Cardiac muscle cell (in vitro differentiated cells and primary cell): ENCODE results near the gene GAMT. TPM values are rescaled to one million over a fixed set of nuclear protein-coding genes. Genes with fewer than 3 reads are reported as not detected.

Source experiments
- DNase-seq, 2 donors: peaks; one replicate each; pipeline versions ENCODE4 v3.0.0 to v3.0.0-alpha.2; 2010 to 2017; ENCODE audit warnings: low read depth in 1 of 2, low spot score in 1 of 2
- H3K27ac ChIP-seq: fragments of 200-600 bp; sonication (generic); 2 replicates; pipeline ENCODE4 v1.5.1; 2016
- H3K27me3 ChIP-seq: fragments of 200-600 bp; sonication (generic); 2 replicates; pipeline ENCODE4 v1.6.0; 2016; ENCODE audit warnings: control low read depth
- H3K36me3 ChIP-seq: fragments of 200-600 bp; sonication (generic); 2 replicates; pipeline ENCODE4 v1.5.1; 2016; ENCODE audit warnings: control low read depth
- H3K4me1 ChIP-seq: fragments of 200-600 bp; sonication (generic); 2 replicates; pipeline ENCODE4 v1.8.1; 2017; ENCODE audit warnings: low read depth, mild to moderate bottlenecking, mixed run types
- H3K4me3 ChIP-seq: fragments of 200-600 bp; sonication (generic); 2 replicates; pipeline ENCODE4 v1.5.1; 2016; ENCODE audit warnings: mild to moderate bottlenecking
- H3K9me3 ChIP-seq: fragments of 200-600 bp; sonication (generic); 2 replicates; pipeline ENCODE4 v1.5.1; 2017; ENCODE audit warnings: low read depth, mild to moderate bottlenecking, control low read depth
- polyA plus RNA-seq: library from polyadenylated mRNA; unstranded; fragments of >200 nt; fragmentation: Nextera tagmentation; extraction: Ambion mirVana; gene quantifications from 2 replicates; pipeline ENCODE4 v1.2.1, GENCODE V29; 2016
- total RNA-seq: library from RNA; depleted of rRNA; stranded (reverse); fragments of >200 nt; gene quantifications from 2 replicates; pipeline ENCODE4 v1.2.3, GENCODE V29; 2016
- TF ChIP-seq, protein P1 (sequence below): IDR thresholded peaks from 2 replicates; pipeline ENCODE4 v1.5.1; 2012; ENCODE audit warnings: low read depth, mild to moderate bottlenecking, low read length

GAMT gene
- total and polyA plus RNA-seq, 2 experiments from 2014 or later: 180 to 231 TPM

- Histone ChIP-seq H3K36me3 (no peaks in the 10 kb centered on the region), H3K4me3 (no peak overlapping the region), H3K4me1 (peaks cover 17% of the 10 kb centered on the region), H3K27me3 (no peaks in the 10 kb centered on the region), H3K9me3 (no peaks in the 10 kb centered on the region), H3K27ac (no peak overlapping the region)
- TF ChIP-seq, protein P1, sequence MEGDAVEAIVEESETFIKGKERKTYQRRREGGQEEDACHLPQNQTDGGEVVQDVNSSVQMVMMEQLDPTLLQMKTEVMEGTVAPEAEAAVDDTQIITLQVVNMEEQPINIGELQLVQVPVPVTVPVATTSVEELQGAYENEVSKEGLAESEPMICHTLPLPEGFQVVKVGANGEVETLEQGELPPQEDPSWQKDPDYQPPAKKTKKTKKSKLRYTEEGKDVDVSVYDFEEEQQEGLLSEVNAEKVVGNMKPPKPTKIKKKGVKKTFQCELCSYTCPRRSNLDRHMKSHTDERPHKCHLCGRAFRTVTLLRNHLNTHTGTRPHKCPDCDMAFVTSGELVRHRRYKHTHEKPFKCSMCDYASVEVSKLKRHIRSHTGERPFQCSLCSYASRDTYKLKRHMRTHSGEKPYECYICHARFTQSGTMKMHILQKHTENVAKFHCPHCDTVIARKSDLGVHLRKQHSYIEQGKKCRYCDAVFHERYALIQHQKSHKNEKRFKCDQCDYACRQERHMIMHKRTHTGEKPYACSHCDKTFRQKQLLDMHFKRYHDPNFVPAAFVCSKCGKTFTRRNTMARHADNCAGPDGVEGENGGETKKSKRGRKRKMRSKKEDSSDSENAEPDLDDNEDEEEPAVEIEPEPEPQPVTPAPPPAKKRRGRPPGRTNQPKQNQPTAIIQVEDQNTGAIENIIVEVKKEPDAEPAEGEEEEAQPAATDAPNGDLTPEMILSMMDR: no peak
- DNase-seq: no peak
These were observed 52.1 kb downstream of the GAMT start for GRCh38 chr19:1349211-1349610.

Other genes starting within 250 kb of the GAMT start
- gene SBNO2, start 227.3 kb downstream of the GAMT start, total RNA-seq: 23.0 and 28.5 TPM in 2 replicates
- gene SBNO2, start 227.3 kb downstream of the GAMT start, polyA plus RNA-seq: 6.8 and 11.8 TPM in 2 replicates
- 140 and 180 TPM in 2 replicates for gene STK11, start 195.8 kb downstream of the GAMT start, total RNA-seq
- 122 and 154 TPM in 2 replicates for gene STK11, start 195.8 kb downstream of the GAMT start, polyA plus RNA-seq
- gene CBARP, start 163.5 kb downstream of the GAMT start, total RNA-seq: 21.1 and 29.1 TPM in 2 replicates
- 22.1 and 30.6 TPM in 2 replicates for gene CBARP, start 163.5 kb downstream of the GAMT start, polyA plus RNA-seq
- 188 and 355 TPM in 2 replicates for gene ATP5F1D, start 159.8 kb downstream of the GAMT start, total RNA-seq
- gene ATP5F1D, start 159.8 kb downstream of the GAMT start, polyA plus RNA-seq: 505 and 638 TPM in 2 replicates
- gene MIDN, start 153.0 kb downstream of the GAMT start, total RNA-seq: 45.6 and 89.2 TPM in 2 replicates
- gene MIDN, start 153.0 kb downstream of the GAMT start, polyA plus RNA-seq: 58.1 and 76.0 TPM in 2 replicates
- 1,112 and 2,236 TPM in 2 replicates for gene CIRBP, start 132.2 kb downstream of the GAMT start, total RNA-seq
- gene CIRBP, start 132.2 kb downstream of the GAMT start, polyA plus RNA-seq: 716 and 851 TPM in 2 replicates
- 31.2 and 44.9 TPM in 2 replicates for gene FAM174C, start 126.0 kb downstream of the GAMT start, total RNA-seq
- gene FAM174C, start 126.0 kb downstream of the GAMT start, polyA plus RNA-seq: 34.0 and 34.4 TPM in 2 replicates
- gene EFNA2, start 115.7 kb downstream of the GAMT start, total RNA-seq: 13.0 and 16.9 TPM in 2 replicates
- 0.34 and 0.44 TPM in 2 replicates for gene EFNA2, start 115.7 kb downstream of the GAMT start, polyA plus RNA-seq
- gene NDUFS7, start 17.6 kb downstream of the GAMT start, total RNA-seq: 264 and 266 TPM in 2 replicates
- gene NDUFS7, start 17.6 kb downstream of the GAMT start, polyA plus RNA-seq: 455 and 472 TPM in 2 replicates
- gene DAZAP1, start 6.0 kb upstream of the GAMT start, total RNA-seq: 103 and 112 TPM in 2 replicates
- gene DAZAP1, start 6.0 kb upstream of the GAMT start, polyA plus RNA-seq: 41.8 and 43.0 TPM in 2 replicates
- gene RPS15, start 36.9 kb upstream of the GAMT start, total RNA-seq: 3,563 and 6,817 TPM in 2 replicates
- 1,008 and 1,129 TPM in 2 replicates for gene RPS15, start 36.9 kb upstream of the GAMT start, polyA plus RNA-seq
- gene APC2, start 48.6 kb upstream of the GAMT start, total RNA-seq: 0.42 and 1.3 TPM in 2 replicates
- 0.27 and 0.94 TPM in 2 replicates for gene APC2, start 48.6 kb upstream of the GAMT start, polyA plus RNA-seq
- gene C19orf25, start 77.7 kb upstream of the GAMT start, total RNA-seq: 52.4 and 81.5 TPM in 2 replicates
- 56.9 and 84.9 TPM in 2 replicates for gene C19orf25, start 77.7 kb upstream of the GAMT start, polyA plus RNA-seq
- gene PCSK4, start 88.8 kb upstream of the GAMT start, total RNA-seq: 11.2 and 28.6 TPM in 2 replicates
- 9.6 and 19.2 TPM in 2 replicates for gene PCSK4, start 88.8 kb upstream of the GAMT start, polyA plus RNA-seq
- 52.7 and 72.5 TPM in 2 replicates for gene REEP6, start 89.6 kb upstream of the GAMT start, total RNA-seq
- 74.7 and 99.8 TPM in 2 replicates for gene REEP6, start 89.6 kb upstream of the GAMT start, polyA plus RNA-seq
- gene ADAMTSL5, start 111.5 kb upstream of the GAMT start, total RNA-seq: 3.9 and 5.7 TPM in 2 replicates
- gene ADAMTSL5, start 111.5 kb upstream of the GAMT start, polyA plus RNA-seq: 4.9 and 8.6 TPM in 2 replicates
- gene PLK5, start 122.5 kb upstream of the GAMT start, total RNA-seq: 0.04 and 1.2 TPM in 2 replicates
- gene PLK5, start 122.5 kb upstream of the GAMT start, polyA plus RNA-seq: 0.54 and 0.87 TPM in 2 replicates
- 49.7 and 65.6 TPM in 2 replicates for gene MEX3D, start 166.8 kb upstream of the GAMT start, total RNA-seq
- gene MEX3D, start 166.8 kb upstream of the GAMT start, polyA plus RNA-seq: 4.4 and 4.5 TPM in 2 replicates
- gene MBD3, start 191.3 kb upstream of the GAMT start, total RNA-seq: 171 and 179 TPM in 2 replicates
- 71.6 and 93.3 TPM in 2 replicates for gene MBD3, start 191.3 kb upstream of the GAMT start, polyA plus RNA-seq
- gene UQCR11, start 203.9 kb upstream of the GAMT start, total RNA-seq: 73.6 and 161 TPM in 2 replicates
- 842 and 1,116 TPM in 2 replicates for gene UQCR11, start 203.9 kb upstream of the GAMT start, polyA plus RNA-seq